Nephron progenitor cell (in vitro differentiated cells): ENCODE measurements around the gene NCKAP5L.

Experiments
- DNase-seq: peaks from one replicate; pipeline ENCODE4 v3.0.0; 2021
- H3K27ac Mint-ChIP-seq: 2 replicates; pipeline ENCODE4 v1.8.0; 2021; ENCODE audit warnings: mild to moderate bottlenecking, moderate library complexity, mixed read lengths
- H3K27me3 Mint-ChIP-seq: 2 replicates; pipeline ENCODE4 v1.8.0; 2021; ENCODE audit warnings: mild to moderate bottlenecking, low read depth, mixed read lengths; ENCODE audit not compliant: poor library complexity
- H3K36me3 Mint-ChIP-seq: 2 replicates; pipeline ENCODE4 v1.8.0; 2021; ENCODE audit warnings: low read depth, mixed read lengths
- H3K4me1 Mint-ChIP-seq: 2 replicates; pipeline ENCODE4 v1.8.0; 2021; ENCODE audit warnings: mixed read lengths
- H3K4me3 Mint-ChIP-seq: 2 replicates; pipeline ENCODE4 v1.8.0; 2021; ENCODE audit warnings: mild to moderate bottlenecking, moderate library complexity, mixed read lengths
- H3K9me3 Mint-ChIP-seq: 2 replicates; pipeline ENCODE4 v1.8.0; 2021; ENCODE audit warnings: mild to moderate bottlenecking, moderate library complexity, mixed read lengths
- TF ChIP-seq, protein P1 (sequence below): fragments of 200-600 bp; sonication (generic); IDR thresholded peaks from 2 replicates; pipeline ENCODE4 v1.5.0; 2021; ENCODE audit warnings: antibody characterized with exemption

The NCKAP5L gene

DNA sequence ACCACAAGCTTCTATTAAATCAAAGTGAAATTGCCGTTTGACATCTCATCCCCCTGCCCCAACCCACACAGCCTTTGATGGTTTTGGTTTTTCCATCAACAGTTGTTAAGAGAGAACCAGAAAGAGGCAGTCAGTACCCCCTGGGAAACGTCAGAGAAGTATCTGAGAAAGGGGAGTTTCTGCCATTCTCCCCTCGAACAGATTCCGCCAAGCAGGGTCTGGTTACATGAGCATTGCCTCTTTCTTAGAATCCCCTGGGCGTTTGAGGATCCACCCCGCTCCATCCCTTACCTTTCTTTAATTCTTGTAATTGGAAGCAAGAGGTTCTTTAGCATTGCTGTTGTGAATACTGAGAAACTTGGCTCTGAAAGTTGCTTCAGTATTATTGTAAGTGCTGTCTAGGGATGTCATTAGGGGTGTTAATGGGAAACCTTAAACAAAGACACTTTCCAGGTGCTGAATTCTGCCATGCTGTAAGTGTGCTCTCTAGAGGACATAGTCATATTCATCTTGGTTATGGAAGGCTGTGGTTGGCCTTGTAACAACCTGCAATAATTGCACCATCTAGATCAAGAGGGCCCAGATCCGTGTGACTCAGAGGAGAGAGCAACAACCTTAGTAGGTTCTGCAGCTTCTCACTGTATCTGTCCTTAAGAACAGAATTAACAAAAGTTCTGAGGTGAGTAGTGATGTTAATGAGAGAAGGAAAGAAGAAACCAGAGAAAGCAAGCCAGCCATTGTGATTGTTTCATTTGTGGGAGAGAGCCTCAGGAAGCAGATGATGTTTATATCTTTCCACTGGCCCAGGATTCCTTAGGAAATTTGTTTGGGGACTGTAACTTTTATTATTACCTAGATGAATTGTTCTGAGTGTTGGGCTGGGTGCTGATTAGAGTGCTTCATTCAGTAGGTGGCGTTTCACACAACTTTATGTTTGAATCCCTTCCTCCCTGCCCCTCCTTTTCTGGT, 77.9 kb downstream of the NCKAP5L start:
- Mint-ChIP-seq H3K4me1 (peaks cover 24% of the 10 kb centered on the region), H3K9me3 (no peaks in the 10 kb centered on the region), H3K4me3 (no peak overlapping the region), H3K27ac (peak overlapping the region; percentile 71), H3K27me3 (no peaks in the 10 kb centered on the region), H3K36me3 (peaks cover 43% of the 10 kb centered on the region)
- TF ChIP-seq, protein P1, sequence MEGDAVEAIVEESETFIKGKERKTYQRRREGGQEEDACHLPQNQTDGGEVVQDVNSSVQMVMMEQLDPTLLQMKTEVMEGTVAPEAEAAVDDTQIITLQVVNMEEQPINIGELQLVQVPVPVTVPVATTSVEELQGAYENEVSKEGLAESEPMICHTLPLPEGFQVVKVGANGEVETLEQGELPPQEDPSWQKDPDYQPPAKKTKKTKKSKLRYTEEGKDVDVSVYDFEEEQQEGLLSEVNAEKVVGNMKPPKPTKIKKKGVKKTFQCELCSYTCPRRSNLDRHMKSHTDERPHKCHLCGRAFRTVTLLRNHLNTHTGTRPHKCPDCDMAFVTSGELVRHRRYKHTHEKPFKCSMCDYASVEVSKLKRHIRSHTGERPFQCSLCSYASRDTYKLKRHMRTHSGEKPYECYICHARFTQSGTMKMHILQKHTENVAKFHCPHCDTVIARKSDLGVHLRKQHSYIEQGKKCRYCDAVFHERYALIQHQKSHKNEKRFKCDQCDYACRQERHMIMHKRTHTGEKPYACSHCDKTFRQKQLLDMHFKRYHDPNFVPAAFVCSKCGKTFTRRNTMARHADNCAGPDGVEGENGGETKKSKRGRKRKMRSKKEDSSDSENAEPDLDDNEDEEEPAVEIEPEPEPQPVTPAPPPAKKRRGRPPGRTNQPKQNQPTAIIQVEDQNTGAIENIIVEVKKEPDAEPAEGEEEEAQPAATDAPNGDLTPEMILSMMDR, result no peak
- DNase-seq, result no peak

- TF ChIP-seq, protein P1, result no peak
- peaks cover 35% of the 10 kb centered on the region for H3K4me1 Mint-ChIP-seq
- H3K36me3 Mint-ChIP-seq, result peaks cover 42% of the 10 kb centered on the region
- H3K9me3 Mint-ChIP-seq, result no peaks in the 10 kb centered on the region
- no peak overlapping the region for H3K4me3 Mint-ChIP-seq
- no peak for DNase-seq
- peak overlapping the region; percentile 19 for H3K27ac Mint-ChIP-seq
- H3K27me3 Mint-ChIP-seq, result no peaks in the 10 kb centered on the region
Measured at GRCh38 chr12:49748800-49749199, 79.4 kb downstream of the NCKAP5L start.

DNA sequence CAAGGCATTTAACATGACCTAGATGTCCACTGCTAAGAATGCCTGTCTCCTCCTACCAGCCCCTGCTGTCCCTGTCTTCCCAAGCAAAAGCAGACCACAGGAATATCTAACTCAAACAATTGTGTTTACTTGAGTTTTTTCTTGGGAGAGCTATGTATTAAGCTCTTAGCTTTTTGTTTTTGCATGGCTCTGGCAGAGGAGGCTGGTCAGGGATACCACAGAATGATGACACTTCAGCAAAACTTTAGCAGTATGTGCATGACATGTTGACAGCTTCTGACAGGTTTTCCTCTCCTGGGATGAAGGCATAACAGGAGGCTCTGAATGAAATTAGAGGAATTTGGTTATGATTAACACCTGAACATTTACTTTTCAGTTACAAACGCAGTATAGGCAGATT, 79.9 kb downstream of the NCKAP5L start:
- no peak overlapping the region for H3K27ac Mint-ChIP-seq
- TF ChIP-seq, protein P1, result no peak
- DNase-seq, result no peak

DNA sequence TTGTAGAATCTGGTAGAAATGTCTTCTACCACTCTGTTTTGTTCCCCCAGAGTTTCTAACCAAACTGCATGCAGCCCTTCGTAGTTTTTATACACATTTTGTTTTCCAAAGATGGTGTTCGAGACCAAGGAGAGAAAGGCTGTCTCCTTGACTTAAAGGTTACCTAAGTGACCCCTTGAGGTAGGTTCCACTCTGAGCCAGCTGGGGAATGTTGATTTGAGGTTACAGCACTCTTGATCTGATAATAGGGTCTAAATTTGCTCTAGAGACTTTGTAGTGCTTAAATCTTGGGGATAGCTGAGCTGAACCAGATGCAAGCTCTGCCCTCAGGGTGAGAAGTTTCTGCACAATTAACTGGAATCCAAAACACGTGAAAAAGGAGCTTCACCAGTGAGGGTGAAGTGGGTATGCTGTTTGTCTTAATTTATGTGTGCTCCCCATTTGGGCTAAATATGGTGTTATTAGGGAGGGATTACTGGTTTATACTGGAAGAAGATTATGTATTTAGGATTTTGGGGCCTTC, 83.8 kb downstream of the NCKAP5L start:
- TF ChIP-seq, protein P1, result no peak
- Mint-ChIP-seq H3K27me3 (peaks cover 12% of the 10 kb centered on the region), H3K27ac (peak overlapping the region; percentile 18), H3K4me3 (peak overlapping the region; percentile 28), H3K36me3 (peaks cover 31% of the 10 kb centered on the region), H3K9me3 (no peaks in the 10 kb centered on the region), H3K4me1 (peaks cover 45% of the 10 kb centered on the region)
- DNase-seq, result no peak

More for the DNA sequence above, 79.9 kb downstream of the NCKAP5L start:
- no peaks in the 10 kb centered on the region for H3K9me3 Mint-ChIP-seq
- H3K27me3 Mint-ChIP-seq, result no peaks in the 10 kb centered on the region
- H3K4me3 Mint-ChIP-seq, result no peak overlapping the region
- H3K4me1 Mint-ChIP-seq, result peaks cover 40% of the 10 kb centered on the region
- peaks cover 41% of the 10 kb centered on the region for H3K36me3 Mint-ChIP-seq

DNA sequence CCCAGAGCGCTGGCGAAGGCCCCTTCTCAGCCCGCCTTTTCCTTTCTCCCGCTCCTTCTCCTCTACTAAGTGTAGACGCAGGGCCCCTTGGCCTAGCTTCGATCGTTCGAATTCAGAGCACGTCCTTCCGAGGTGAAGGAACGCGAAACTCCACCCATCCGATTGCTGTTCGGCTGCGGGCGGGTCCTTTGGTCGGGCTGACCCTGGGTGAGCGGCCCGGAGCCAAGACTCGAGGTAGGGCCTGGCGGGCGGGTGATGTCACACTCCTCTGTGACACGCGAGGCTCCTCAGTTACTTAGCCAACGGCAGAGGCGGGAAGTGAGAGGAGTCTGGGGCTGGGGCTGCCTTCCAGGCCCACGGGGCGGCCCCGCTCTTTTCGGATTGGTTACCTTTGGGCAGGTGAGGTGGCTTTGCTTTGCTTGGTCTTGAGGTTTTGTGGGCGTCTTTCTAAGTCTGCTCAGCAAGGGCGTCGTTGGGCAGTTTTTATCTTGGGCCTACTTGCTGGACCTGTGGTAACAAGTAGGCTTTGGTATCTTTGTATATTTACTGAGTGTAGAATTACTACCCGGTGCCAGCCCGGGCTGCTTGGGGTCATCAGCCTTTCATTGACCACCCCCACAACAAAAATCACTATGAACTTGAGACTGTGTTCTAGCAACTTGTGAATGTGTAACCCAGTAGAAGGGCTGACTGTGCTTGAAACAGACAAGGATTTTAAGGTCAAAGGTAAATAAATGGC, 86.2 kb downstream of the NCKAP5L start:
- Mint-ChIP-seq H3K4me1 (peaks cover 38% of the 10 kb centered on the region), H3K4me3 (peak overlapping the region; percentile 96), H3K27ac (peak overlapping the region; percentile 99), H3K36me3 (peaks cover 26% of the 10 kb centered on the region), H3K9me3 (no peaks in the 10 kb centered on the region), H3K27me3 (peaks cover 17% of the 10 kb centered on the region)
- DNase-seq, result peak; percentile 78
- TF ChIP-seq, protein P1, result no peak
